HG02970 (cell line): ENCODE data around the gene FNDC7.
"Not testable (repeated sequence)": the region's sequence is repeated elsewhere in the genome, so short reads cannot be mapped to it uniquely, and the experiment has no call there.

ENCODE experiments used
- ATAC-seq: cut with Tn5 transposase; IDR thresholded peaks from one replicate; pipeline ENCODE4 v1.9.1; 2021; ENCODE audit warnings: mild to moderate bottlenecking, moderate library complexity, moderate number of reproducible peaks; ENCODE audit not compliant: unreplicated experiment, low FRiP score

The FNDC7 gene

DNA sequence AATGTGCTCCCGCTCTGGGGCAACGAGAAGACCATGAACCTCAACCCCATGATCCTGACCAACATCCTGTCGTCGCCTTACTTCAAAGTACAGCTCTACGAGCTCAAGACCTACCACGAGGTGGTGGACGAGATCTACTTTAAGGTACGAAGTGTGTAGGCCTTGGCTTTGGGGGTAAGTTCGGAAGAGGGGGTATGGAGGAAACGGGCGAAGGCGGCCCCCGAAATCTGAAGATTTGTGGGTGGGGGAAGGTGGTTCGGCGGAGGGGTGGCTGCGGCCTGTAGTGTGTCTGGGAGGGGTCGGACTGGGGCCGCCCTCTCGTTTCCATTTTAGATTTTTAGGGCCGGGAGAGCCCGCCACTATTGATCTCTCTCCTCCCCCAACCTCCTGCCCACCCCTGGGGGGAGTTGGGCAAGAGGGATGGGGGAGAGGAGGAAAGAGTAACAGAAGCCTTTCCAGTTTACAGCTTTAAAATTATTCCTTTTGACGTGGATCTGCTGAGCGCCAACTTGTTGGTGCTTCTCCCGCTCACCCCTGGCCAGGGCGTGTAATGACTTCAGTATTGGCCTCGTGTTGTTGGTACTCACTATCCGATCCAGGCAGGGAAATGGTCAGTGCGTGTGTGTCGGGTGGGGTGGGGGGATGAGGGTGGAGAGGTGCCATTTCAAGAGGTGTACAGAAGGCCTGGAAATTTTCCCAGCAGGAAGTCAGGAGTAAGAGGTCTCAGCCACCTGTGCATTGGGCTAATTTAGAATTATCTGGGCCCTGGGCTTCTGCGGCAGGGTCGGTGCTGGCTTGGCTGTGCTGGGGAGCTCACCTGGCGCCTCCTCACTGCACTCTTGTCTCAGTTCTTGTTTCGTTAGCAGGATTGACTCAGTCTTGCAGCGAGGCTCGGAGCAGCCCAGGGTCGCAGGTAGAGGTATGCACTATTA lies 19.7 kb upstream of the FNDC7 start:
- peak; percentile 31 for ATAC-seq

DNA sequence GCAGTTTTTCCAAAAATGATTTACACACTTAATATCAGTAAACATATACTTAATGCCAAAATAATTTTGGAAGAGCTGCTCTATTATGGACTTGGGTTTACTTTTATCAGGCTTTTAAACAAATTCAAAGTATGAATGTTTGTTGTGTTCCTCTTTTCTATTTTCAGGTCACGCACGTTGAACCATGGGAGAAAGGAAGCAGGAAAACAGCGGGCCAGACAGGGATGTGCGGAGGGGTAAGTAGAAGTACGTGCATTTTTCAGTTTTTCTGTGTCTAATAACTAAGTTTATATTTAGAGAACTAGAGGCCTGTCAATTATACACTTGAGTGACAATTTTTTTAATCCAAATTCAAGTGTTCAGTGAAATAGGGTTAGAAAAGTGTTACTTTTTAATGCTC lies 17.2 kb upstream of the FNDC7 start:
- ATAC-seq, result no peak

DNA sequence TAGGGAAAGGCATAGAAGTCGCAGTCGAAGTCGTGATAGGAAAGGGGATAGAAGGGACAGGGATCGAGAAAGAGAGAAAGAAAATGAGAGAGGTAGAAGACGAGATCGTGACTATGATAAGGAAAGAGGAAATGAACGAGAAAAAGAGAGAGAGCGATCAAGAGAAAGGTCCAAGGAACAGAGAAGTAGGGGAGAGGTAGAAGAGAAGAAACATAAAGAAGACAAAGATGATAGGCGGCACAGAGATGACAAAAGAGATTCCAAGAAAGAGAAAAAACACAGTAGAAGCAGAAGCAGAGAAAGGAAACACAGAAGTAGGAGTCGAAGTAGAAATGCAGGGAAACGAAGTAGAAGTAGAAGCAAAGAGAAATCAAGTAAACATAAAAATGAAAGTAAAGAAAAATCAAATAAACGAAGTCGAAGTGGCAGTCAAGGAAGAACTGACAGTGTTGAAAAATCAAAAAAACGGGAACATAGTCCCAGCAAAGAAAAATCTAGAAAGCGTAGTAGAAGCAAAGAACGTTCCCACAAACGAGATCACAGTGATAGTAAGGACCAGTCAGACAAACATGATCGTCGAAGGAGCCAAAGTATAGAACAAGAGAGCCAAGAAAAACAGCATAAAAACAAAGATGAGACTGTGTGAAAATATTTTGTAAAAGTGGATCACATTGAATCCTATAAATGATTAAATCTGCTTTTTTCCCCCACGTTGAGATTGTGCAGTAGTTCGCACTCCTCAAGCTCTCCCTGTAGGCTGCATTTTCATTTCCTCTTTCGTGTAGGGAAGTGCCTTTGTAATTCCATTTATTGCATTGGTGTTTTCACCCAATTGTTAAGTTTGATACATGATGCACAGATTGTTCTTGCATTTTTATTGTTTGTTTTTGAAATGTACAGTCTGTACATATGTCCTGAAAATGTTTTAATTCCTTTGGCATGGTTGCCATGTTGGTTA lies 13.1 kb upstream of the FNDC7 start:
- ATAC-seq, result no peak

DNA sequence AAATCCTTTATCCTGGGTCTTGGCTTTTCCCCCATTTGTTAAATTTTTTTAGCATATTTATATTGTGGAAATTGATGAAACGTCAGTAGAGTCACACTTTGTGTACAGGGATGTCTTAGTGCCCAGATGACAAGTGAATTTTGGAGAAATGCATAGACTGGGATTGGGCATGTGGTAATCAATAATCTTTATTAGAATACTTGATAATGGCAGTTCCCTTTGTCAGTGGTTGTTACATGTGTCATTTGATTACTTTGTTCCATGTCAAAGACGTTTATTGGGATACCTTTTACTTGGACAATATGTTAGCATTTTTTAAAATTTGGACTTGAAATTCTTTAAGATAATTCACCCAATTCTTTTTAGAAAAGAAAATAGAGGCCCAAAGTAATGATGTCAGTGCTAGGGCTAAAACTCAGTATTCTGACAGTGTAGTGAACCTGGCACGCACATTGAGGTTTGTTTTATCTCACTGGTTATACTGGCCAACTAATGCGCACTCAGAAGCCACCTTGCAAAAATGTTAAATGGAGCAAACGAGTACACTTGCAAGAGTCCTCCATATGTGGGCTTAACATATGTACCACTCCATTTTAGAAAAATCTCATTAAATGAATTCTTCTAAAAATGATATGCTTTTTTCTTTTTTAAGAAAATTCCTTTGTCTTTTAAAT lies 11.4 kb upstream of the FNDC7 start:
- no peak for ATAC-seq

DNA sequence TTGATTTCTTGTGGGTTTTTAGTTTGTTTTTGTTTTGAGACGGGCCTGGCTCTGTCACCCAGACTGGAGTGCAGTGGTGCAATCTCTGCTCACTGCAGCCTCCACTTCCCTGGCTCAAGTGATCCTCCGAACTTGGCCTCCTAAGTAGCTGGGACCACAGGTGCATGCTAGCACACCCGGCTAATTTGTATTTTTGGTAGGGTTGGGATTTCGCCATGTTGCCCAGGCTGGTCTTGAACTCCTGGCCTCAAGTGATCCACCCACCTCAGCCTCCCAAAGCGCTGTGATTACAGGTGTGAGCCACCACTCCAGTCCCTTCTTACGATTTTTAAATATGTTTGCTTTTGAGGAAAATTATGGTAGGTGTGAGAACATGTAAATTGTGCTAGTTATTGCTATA lies 10.6 kb upstream of the FNDC7 start:
- ATAC-seq, result not testable (repeated sequence)

DNA sequence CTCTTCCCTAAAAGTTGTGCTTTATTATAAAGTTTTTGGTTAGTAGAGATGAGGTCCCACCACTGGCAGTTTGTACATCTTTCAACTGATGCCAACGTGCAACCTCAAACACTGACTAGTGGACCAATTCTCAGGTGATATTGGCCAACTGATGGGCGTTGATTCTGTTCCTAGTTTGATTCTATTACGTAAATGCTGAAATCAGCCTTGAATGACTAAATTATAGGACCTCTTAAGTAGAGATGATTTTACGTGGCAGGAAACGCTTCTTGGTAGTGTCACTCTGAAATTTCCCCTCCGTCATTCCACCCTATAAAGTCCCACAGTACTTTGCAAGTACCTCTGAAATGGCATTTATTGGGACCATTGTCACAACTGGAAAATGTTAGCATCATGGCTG lies 8.8 kb upstream of the FNDC7 start:
- ATAC-seq, result no peak

DNA sequence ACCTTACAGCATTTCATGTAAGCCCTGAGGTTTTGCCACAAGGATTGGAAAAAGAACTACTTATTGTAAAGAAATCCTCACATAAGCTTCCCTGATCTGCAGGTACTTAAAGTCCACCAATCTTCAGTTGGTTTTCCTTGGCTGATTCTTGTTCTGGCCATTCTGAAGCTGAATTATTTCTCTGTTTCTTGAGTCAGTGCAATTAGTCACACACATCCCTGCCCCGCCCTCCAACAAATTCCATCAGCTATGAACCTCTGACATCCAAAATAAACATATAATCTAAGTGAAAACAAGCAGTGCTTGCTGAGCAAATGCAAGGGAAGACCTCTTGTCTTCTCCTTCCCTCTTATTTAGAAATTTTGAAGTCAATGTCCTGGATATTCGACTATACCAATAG lies 8.2 kb upstream of the FNDC7 start:
- ATAC-seq, result no peak

DNA sequence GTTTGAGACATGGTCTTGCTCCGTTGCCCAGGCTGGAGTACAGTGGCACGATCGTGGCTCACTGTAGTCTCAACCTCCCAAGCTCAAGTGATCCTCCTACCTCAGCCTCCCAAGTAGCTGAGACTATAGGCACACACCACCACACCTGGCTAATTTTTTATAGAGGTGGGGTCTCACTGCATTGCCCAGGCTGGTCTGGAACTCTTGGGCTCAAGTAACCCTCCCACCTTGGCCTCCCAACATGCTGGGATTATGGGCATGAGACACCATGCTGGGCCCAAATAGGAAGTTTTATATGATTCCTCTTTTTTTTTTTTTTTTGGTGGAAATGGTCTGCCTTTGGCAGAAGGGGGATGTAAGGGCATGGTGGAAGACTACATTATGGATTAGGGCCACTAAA lies 6.1 kb upstream of the FNDC7 start:
- ATAC-seq, result no peak

DNA sequence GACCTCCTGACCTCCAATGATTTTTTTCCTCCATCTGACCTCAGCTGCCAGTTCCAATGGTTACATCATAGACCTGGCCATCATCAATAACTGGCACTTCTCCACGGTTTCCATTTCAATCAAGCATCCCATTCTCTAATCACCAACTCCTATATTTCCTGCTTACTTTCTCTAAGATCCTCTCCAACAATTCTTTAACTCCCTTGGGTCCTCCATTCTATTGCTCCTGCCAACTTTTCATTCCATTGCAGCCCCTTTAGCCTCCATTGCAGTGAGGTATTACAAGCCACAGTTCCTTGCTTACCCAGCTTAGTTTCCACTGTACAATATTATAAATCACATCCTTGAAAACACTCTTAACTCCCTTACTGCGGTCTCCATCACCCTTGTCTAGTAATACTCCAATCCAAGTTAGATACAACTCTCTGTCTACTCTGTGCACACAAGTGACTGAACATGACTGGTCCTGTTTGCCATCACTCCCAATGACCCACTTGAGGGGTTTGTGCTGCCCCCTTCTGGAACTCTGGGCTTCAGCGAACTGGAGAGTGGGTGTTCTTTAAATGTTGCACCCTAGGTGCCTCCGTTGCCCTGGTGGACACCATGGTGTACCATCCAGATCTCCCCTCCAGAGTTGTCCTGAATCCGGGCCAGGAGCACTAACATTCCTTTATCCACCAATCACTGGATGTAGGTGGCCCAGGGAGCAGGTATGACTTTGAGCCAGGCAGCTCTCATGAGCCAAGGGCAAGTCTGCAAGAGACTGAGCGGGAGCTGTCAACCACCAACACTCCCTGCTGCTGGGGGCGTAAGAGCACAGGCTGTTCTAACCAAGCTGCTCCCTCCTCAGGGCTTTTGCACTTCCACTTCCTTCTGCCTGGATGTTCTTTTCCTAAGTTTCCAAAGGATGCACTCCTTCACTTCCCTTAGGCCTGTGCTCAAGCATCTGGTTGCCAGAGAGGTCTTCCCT lies 3.7 kb upstream of the FNDC7 start:
- ATAC-seq, result no peak

DNA sequence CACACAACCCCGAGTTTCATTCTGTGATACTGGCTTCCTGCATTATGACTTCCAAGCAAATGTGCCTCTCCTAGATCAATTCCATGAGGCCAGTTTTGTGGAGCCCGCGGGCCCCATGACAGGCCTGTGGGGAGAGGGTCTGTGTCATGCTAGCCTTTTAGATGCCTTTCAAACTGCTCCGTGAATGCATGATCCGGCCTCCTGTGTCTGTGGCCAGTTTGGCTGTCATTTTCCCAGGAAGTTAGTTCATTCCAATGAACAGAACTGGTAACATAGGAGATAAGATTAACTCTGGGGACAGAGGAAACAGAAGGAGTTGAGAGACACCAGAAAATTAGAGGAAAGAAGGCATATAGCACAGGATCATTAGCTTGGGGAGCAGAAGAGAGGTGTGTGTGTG lies 3.2 kb downstream of the FNDC7 start:
- no peak for ATAC-seq

DNA sequence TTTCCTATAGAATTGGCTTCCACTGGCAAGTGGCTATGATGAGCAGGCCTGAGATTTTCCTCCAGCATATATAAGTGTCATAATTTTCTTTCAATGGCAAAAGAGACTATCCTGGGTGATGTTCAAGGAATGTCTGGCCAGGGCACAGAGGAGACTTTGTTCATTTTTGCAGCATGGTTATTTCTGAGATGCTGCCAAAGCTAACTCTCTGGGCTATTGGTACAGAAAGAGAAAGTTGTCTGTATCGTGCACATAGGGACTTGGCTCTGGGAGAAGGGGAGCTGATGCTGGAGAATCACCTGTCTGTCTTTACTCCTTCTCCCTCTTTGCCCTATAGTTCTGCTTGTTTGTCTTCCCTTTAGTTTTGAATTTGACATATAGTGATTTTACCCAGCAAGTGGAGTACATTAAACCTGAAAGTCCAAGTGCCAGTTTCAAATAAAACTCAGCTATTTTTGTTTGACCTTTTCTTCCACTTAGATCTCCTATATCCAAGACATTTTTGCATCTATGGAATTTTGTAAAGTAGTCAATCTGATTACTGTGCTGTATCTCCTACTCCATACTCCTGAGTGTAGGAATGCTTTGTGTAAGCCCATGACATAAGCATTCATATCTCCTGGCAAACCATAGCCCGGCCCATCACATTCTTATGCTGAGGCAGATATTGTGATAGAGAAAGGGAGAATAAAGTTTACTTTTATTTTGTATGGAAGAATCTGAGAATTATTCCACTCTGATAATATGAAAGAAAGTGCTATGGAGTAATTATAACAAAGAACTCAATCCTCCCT lies 3.9 kb downstream of the FNDC7 start:
- no peak for ATAC-seq

DNA sequence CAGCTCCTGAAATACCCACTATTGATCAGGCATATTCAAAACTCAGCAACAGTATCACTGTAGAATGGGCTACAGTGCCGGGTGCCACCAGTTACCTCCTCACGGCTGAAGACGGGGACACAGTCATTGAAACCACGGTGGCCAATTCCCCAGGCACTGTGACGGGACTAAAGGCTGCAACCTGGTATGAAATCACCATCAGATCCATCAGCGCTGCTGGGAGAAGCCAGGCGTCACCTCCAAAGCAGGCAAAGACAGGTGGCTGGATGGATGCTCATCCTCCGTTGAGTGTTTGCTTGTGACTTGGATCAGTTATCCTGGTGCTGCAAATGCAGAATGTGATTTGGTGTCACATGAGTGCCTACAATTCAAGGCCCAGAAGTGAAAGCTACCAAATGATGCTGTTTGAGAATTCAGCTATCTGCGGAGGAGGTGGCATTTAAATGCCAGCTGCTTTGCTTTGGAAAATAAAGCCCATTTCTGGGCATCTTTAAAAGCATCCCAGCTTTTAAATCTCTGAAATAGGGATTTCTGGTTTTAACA lies 5.1 kb downstream of the FNDC7 start:
- ATAC-seq, result no peak

DNA sequence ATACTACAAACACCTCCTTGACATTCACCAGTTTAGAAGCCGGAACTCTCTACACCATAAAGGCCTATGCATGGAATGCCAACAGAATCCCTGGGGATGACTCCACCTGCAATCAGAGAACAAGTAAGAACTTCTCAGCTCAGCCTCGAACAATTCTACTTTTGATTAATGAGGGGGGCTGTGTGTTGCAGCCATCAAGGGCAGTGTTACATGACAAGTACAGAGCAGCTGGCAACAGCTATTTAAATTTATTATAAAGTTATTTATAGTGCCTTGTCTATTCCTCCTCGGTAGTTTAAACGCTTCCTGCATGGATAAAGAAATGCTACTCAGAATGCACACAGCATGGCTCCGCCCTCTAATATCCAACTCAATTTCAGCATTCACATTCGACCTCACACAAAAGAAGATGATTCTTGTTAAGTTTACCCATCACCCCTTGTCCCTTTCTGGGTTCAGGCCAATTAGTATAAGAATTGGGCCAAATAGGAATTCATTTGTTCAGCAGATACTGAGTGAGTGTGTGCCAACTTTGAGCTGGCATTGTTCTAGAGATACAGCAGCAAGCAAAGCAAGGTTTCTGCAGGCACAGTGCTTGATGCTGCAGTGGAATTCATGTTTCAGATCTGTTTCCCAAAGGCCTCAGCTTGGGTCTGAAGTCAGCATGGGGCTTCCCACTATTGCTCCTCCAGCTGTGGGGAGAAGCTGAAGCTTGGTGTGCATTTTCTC lies 6.4 kb downstream of the FNDC7 start:
- no peak for ATAC-seq

DNA sequence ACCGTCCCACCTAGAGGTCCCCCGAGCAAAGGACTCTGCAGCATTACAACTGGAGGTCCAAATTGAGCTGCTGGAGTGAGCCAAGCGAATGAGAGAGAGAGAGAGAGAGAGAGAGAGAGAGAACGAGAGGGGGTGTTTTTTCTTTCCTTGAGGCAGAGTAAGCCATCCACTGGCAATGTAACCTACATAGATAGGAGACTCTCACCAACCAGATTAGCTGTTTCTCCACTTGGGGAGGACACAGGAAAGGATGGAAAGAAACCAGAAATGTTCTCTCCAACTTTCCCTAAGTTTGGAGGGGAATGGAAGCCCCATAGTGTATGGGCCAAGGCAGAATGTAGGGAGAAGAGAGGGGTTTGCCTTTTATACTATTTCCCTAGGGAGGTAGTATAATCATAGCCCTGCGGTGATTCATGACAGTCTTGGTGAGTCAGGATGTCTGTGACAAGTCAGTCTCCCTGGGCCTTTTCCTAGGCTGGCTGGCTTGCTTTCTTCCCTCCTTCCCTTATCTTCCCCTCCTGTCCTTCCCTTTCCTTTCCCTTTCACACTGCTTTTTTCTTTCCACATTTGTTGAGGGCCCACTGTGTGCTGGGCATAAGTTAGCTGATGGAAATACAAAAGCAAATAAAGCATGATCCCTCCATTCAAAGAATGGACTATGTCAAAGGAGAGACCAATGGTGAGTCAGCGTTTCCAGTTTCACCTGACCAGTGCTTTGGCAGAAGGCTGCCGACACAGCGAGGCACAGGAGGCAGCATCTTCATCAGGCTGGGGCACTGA lies 7.1 kb downstream of the FNDC7 start:
- ATAC-seq, result no peak

DNA sequence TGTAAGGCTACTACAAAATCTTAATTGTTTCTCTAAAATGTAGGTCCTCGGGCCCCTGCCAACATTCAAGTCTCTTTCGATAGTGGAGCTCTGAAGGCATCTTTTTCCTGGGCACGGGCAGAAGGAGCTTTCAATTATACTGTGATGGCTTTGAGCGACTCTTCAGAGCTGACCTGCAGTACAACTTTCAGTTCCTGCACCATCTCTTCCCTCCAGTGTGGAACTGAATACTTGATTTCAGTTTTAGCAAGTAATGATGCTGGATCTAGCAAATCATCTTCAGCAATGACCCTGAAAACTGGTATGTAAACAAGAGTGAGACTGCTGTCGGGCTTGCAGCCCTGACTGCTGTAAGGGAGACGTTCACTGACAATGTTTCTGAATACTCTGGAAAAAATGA lies 9.6 kb downstream of the FNDC7 start:
- ATAC-seq, result no peak

DNA sequence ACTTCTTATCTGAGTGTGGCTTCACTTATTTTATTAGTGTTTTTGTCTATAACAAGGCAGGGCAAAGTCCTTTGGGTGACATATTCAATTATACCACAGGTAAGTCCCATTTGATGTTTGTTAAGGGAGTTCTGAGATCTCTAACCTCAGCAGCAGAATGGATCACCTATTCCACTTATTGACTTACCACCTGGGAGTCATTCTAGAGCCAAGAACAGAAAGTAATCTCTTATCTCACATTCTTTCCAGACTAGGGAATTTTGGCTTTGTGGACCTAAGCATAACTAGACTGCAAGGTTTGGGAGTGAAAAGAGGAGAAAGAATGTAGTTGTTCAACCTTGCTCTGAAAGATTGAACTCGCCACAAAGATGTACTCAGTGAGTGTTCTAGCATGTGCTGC lies 13.2 kb downstream of the FNDC7 start:
- ATAC-seq, result no peak

DNA sequence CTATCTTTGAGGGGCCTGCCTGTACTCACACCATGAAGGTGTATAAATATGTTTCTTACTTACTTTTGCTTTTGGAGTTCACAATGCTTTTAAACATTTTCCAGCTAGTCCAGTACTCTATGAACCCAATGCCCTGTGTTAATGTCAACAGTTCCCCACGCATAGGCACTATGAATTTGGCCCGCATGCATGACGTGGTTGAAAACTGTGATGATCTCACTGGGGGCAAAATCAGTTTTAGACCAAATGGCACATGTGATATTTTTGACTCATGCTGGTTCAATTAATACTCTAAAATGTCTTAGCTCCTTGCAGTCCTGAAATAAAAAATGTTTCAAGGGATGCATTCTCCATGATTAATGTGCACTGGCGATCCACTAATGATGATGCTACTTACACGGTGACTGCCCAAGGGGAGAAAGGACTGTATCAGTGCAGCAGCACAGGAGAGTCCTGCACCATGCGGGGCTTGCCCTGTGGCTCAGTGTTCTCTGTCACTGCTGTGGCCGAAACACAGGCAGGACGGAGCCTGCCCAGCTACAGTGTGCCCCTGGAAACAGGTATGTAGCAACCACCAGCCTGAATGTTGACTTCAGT lies 15.7 kb downstream of the FNDC7 start:
- ATAC-seq, result no peak
